Measurements from ENCODE around the gene CEP250.

DNA sequence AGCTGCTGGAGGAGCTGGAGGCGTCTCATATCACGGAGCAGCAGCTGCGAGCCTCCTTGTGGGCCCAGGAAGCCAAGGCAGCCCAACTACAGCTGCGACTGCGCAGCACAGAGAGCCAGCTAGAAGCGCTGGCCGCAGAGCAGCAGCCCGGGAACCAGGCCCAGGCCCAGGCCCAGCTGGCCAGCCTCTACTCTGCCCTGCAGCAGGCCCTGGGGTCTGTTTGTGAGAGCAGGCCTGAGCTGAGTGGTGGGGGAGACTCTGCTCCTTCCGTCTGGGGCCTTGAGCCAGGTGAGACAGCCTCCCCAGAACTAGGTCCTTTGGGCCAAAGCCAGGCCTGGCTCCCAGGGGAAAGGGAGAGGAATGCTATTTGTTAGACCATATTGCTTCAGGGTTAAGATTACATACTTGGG, 42.4 kb downstream of the CEP250 start:
- TF ChIP-seq, protein P1, sequence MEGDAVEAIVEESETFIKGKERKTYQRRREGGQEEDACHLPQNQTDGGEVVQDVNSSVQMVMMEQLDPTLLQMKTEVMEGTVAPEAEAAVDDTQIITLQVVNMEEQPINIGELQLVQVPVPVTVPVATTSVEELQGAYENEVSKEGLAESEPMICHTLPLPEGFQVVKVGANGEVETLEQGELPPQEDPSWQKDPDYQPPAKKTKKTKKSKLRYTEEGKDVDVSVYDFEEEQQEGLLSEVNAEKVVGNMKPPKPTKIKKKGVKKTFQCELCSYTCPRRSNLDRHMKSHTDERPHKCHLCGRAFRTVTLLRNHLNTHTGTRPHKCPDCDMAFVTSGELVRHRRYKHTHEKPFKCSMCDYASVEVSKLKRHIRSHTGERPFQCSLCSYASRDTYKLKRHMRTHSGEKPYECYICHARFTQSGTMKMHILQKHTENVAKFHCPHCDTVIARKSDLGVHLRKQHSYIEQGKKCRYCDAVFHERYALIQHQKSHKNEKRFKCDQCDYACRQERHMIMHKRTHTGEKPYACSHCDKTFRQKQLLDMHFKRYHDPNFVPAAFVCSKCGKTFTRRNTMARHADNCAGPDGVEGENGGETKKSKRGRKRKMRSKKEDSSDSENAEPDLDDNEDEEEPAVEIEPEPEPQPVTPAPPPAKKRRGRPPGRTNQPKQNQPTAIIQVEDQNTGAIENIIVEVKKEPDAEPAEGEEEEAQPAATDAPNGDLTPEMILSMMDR (tag by site-specific recombination; IDR thresholded peaks at IDR 0.05): no peak
- TF ChIP-seq ZNF274 (IDR thresholded peaks at IDR 0.05; ENCODE audit: low read length) (no peak), ZNF274 (tag by site-specific recombination; IDR thresholded peaks at IDR 0.05; ENCODE audit: borderline replicate concordance) (no peak)

Measured in HEK293 (cell line).